GM21528 (cell line): Measurements from ENCODE around the gene FAM13B.
"Not testable (repeated sequence)": the region's sequence is repeated elsewhere in the genome, so short reads cannot be mapped to it uniquely, and the experiment has no call there.

Source experiments
- ATAC-seq: cut with Tn5 transposase; IDR thresholded peaks from one replicate; pipeline ENCODE4 v1.9.1; 2021; ENCODE audit warnings: mild to moderate bottlenecking, moderate library complexity; ENCODE audit not compliant: unreplicated experiment, low FRiP score

The FAM13B gene

GRCh38 chr5:138035605-138036537 lies 3.0 kb upstream of the FAM13B start:
- ATAC-seq = no peak

- no peak for ATAC-seq
Observed at GRCh38 chr5:138033907-138034306, 1.0 kb upstream of the FAM13B start.

- ATAC-seq = peak; percentile 14
Observed at GRCh38 chr5:138033386-138033808, 518 bp upstream of the FAM13B start.

GRCh38 chr5:138032028-138032571 lies 779 bp downstream of the FAM13B start:
- peak; percentile 45 for ATAC-seq

GRCh38 chr5:138029944-138030343 lies 2.9 kb downstream of the FAM13B start:
- no peak for ATAC-seq

GRCh38 chr5:138029501-138029900 lies 3.4 kb downstream of the FAM13B start:
- no peak for ATAC-seq

- ATAC-seq = no peak
Observed at GRCh38 chr5:138028971-138029365, 3.9 kb downstream of the FAM13B start.

- ATAC-seq = not testable (repeated sequence)
Observed at GRCh38 chr5:138028262-138028970, 4.5 kb downstream of the FAM13B start.

- ATAC-seq = not testable (repeated sequence)
Observed at GRCh38 chr5:138026793-138027192, 6.1 kb downstream of the FAM13B start.

- ATAC-seq = no peak
Observed at GRCh38 chr5:138025285-138025684, 7.6 kb downstream of the FAM13B start.

- no peak for ATAC-seq
Observed at GRCh38 chr5:138024117-138024516, 8.8 kb downstream of the FAM13B start.

GRCh38 chr5:138022912-138023311 lies 10.0 kb downstream of the FAM13B start:
- no peak for ATAC-seq

GRCh38 chr5:138021771-138022170 lies 11.1 kb downstream of the FAM13B start:
- ATAC-seq = no peak

- no peak for ATAC-seq
Observed at GRCh38 chr5:138018849-138019248, 14.0 kb downstream of the FAM13B start.

GRCh38 chr5:138015916-138016315 lies 17.0 kb downstream of the FAM13B start:
- ATAC-seq = no peak

GRCh38 chr5:138011991-138012390 lies 20.9 kb downstream of the FAM13B start:
- ATAC-seq = no peak

GRCh38 chr5:138000102-138000723 lies 32.7 kb downstream of the FAM13B start:
- ATAC-seq = no peak

- ATAC-seq = peak; percentile 74
Observed at GRCh38 chr5:137997726-137998213, 35.1 kb downstream of the FAM13B start.

GRCh38 chr5:137995749-137996128 lies 37.1 kb downstream of the FAM13B start:
- ATAC-seq = no peak

GRCh38 chr5:137995077-137995748 lies 37.7 kb downstream of the FAM13B start:
- ATAC-seq = no peak
